ENCODE measurements around the gene CXCR3. TPM values are rescaled to one million over a fixed set of nuclear protein-coding genes. Genes with fewer than 3 reads are reported as not detected.

The CXCR3 gene
- total and polyA plus RNA-seq, 10 of the 15 experiments (the other 5 are each of a cell fraction or from before 2014, with no cell fraction given): 1.4 to 48.2 (median 15.7) TPM

- no peaks in the 10 kb centered on the region for H3K9me3 ChIP-seq (replicated peaks; ENCODE audit: control insufficient read depth, insufficient read depth, low read length)
- ChIA-PET RAD21 (ENCODE audit: unreplicated experiment) (no interaction called here), POLR2A (no interaction called here), CTCF (no interaction called here), SMC1A (ENCODE audit: uncharacterized antibody, unreplicated experiment) (no interaction called here)
- H3K27me3 ChIP-seq (replicated peaks in 1 of 2; ENCODE audit: control insufficient read depth in 2 of 2, insufficient read depth in 2 of 2, low read length in 1 of 2): no peaks in the 10 kb centered on the region
- no peak overlapping the region for H2AFZ ChIP-seq (ENCODE audit: control insufficient read depth, low read depth, low read length)
- FAIRE-seq: no peak
- no peak overlapping the region for H3K27ac ChIP-seq (ENCODE audit: control insufficient read depth, insufficient read depth)
- WGBS (ENCODE audit: insufficient coverage, insufficient replicate concordance, low lambda C conversion rate, missing lambda C conversion rate): 40% methylated on average over 4 of the region's 4 CpGs
- H3K36me3 ChIP-seq (ENCODE audit: control insufficient read depth in 2 of 2, insufficient read depth in 2 of 2, low read length in 1 of 2): no peaks in the 10 kb centered on the region
- no peaks in the 10 kb centered on the region for H4K20me1 ChIP-seq (ENCODE audit: control insufficient read depth, insufficient read depth)
- H3K79me2 ChIP-seq (ENCODE audit: control insufficient read depth, insufficient read depth, low read length): no peaks in the 10 kb centered on the region
- H3K4me2 ChIP-seq (ENCODE audit: control insufficient read depth, insufficient read depth): no peak overlapping the region
- no TSS peak for BruUV-seq (replicated peaks)
- H3K4me3 ChIP-seq: no peak overlapping the region
- no peaks in the 10 kb centered on the region for H3K4me1 ChIP-seq (ENCODE audit: control insufficient read depth, insufficient read depth, low read length)
- intact Hi-C loops (cut with micrococcal nuclease; ENCODE audit: unreplicated experiment) (no loop called here), in situ Hi-C loops (cut with MboI) (loop anchor here (25.0 kb wide), 2 partner anchors 205 to 870 kb away; no protein-coding TSS in a partner anchor)
- no peak overlapping the region for H3K9ac ChIP-seq (ENCODE audit: control insufficient read depth, insufficient read depth, low read length)
- DNase-seq (ENCODE audit: low read depth, low spot score): no peak
- no peak for ATAC-seq
- TF ChIP-seq PBX3 (IDR thresholded peaks at IDR 0.05; ENCODE audit: insufficient replicate concordance, low read depth, low read length) (no peak), SMARCA5 (IDR thresholded peaks at IDR 0.05) (no peak), CUX1 (IDR thresholded peaks at IDR 0.05; ENCODE audit: insufficient replicate concordance, low read depth, low read length) (no peak), NRF1 (conservative IDR thresholded peaks at IDR 0.05; ENCODE audit: low read depth, low read length) (no peak), LARP7 (IDR thresholded peaks at IDR 0.05) (no peak), TCF3 (IDR thresholded peaks at IDR 0.05; ENCODE audit: borderline replicate concordance, insufficient read depth, low read depth, low read length) (no peak), NKRF (conservative IDR thresholded peaks at IDR 0.05) (no peak), BMI1 (IDR thresholded peaks at IDR 0.05; ENCODE audit: borderline replicate concordance) (no peak), SREBF2 (IDR thresholded peaks at IDR 0.05; ENCODE audit: low read length) (no peak), NFXL1 (IDR thresholded peaks at IDR 0.05; ENCODE audit: borderline replicate concordance) (no peak), ZNF592 (IDR thresholded peaks at IDR 0.05) (no peak), SIN3A (IDR thresholded peaks at IDR 0.05; ENCODE audit: low read depth, low read length) (no peak)
Observed at GRCh38 chrX:71657267-71657666, 39.0 kb upstream of the CXCR3 start.
